Stomach (tissue), 4 donors: ENCODE results near the gene SHISA4.

Experiments used
- EP300 ChIP-seq: sonication (generic); formaldehyde crosslinking; IDR thresholded peaks from one replicate; pipeline ENCODE4 v1.6.1; 2017; ENCODE audit warnings: antibody characterized with exemption
- POLR2A ChIP-seq, 4 donors: fragments of 450-650 bp; IDR thresholded peaks; one replicate each; pipeline ENCODE4 v1.6.1; 2016; ENCODE audit warnings: antibody characterized with exemption in 4 of 4, control low read depth in 2 of 4, mild to moderate bottlenecking in 1 of 4, moderate library complexity in 1 of 4
- POLR2AphosphoS5 ChIP-seq, 3 donors: sonication (generic); formaldehyde crosslinking; IDR thresholded peaks; one replicate each; pipeline ENCODE4 v1.6.1; 2016; ENCODE audit warnings: antibody characterized with exemption in 3 of 3
- TF ChIP-seq, protein P1 (sequence below), 7 experiments: fragments of 450-650 bp in 4 of 7; fragments of 200-600 bp in 3 of 7; sonication (generic) in 3 of 7; IDR thresholded peaks; one replicate each; pipeline ENCODE4 v1.5.1; 2016 to 2019; ENCODE audit warnings: antibody characterized with exemption in 7 of 7, control low read depth in 2 of 7, mild to moderate bottlenecking in 1 of 7

DNA sequence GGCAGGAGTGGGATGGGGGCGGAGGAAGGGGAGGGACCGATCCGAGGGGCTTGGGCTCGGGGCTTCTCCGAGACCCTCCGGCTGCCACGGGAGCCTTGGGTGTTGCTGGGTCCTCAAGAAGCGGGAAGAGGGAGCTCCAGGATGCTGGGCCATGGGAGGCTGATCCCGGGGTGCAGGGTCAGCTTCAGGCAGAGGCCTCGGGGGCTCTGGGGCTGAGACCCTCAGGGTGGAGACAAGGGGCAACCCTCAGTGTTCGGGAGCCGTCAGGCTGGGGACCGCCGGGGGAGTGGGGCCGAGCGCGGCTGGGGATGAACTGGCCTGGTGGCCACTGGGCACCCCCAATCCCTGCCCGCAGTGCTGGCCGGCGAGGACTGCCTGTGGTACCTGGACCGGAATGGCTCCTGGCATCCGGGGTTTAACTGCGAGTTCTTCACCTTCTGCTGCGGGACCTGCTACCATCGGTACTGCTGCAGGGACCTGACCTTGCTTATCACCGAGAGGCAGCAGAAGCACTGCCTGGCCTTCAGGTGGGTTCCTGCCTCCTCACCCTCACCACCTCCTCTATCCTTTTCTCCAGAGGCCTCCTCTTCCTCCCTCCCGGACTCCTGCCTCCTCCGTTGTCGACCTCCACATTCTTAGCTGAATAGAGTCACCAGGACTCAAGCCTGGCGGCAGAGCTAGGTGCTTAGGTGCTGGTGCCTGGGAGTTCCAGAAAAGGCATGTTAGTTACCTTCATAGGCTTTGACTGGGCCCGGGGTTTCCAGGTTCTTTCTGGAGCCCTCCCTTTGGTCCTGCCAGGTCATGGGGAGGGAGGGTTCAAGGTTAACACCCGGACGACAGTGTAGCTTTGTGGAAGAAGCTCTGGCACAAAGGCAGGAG is 631 bp downstream of the SHISA4 start:
- TF ChIP-seq, protein P1, sequence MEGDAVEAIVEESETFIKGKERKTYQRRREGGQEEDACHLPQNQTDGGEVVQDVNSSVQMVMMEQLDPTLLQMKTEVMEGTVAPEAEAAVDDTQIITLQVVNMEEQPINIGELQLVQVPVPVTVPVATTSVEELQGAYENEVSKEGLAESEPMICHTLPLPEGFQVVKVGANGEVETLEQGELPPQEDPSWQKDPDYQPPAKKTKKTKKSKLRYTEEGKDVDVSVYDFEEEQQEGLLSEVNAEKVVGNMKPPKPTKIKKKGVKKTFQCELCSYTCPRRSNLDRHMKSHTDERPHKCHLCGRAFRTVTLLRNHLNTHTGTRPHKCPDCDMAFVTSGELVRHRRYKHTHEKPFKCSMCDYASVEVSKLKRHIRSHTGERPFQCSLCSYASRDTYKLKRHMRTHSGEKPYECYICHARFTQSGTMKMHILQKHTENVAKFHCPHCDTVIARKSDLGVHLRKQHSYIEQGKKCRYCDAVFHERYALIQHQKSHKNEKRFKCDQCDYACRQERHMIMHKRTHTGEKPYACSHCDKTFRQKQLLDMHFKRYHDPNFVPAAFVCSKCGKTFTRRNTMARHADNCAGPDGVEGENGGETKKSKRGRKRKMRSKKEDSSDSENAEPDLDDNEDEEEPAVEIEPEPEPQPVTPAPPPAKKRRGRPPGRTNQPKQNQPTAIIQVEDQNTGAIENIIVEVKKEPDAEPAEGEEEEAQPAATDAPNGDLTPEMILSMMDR (IDR thresholded peaks at IDR 0.05): no peak
- TF ChIP-seq EP300: no peak
- TF ChIP-seq POLR2A (IDR thresholded peaks at IDR 0.05): no peak
- TF ChIP-seq POLR2AphosphoS5 (IDR thresholded peaks at IDR 0.05): no peak
